Forelimb muscle (tissue), 1 donor: Measurements from ENCODE around the gene SLC25A17. TPM values are rescaled to one million over a fixed set of nuclear protein-coding genes. Genes with fewer than 3 reads are reported as not detected.
"Not testable (repeated sequence)": the region's sequence is repeated elsewhere in the genome, so short reads cannot be mapped to it uniquely, and the experiment has no call there.

Source experiments
- DNase-seq: peaks from one replicate; pipeline ENCODE4 v3.0.0-alpha.2; 2013; ENCODE audit warnings: low read depth
- polyA plus RNA-seq: library from polyadenylated mRNA; unstranded; fragments of 120-200 nt; gene quantifications from one replicate; pipeline ENCODE4 v1.2.1, GENCODE V29; 2013; ENCODE audit not compliant: insufficient read length

SLC25A17 gene
- polyA plus RNA-seq: 20.9 TPM

- DNase-seq: peak; percentile 47
Measured at GRCh38 chr22:40818747-40819598, at the start of gene SLC25A17. Gene SLC25A17, minus strand, starts transcription at chr22:40819346. Its CDS starts 98 bp downstream, at chr22:40819248.

- not testable (repeated sequence) for DNase-seq
Measured at GRCh38 chr22:40868379-40868778, 49.2 kb upstream of the SLC25A17 start.

- no peak for DNase-seq
Measured at GRCh38 chr22:40867109-40867508, 48.0 kb upstream of the SLC25A17 start.

GRCh38 chr22:40862537-40862936 lies 43.4 kb upstream of the SLC25A17 start:
- DNase-seq: no peak

GRCh38 chr22:40862013-40862412 lies 42.9 kb upstream of the SLC25A17 start, which contains the start of gene DNAJB7:
Gene DNAJB7, minus strand, starts transcription at chr22:40862113. Its CDS starts 119 bp downstream, at chr22:40861994.
- DNase-seq: no peak

GRCh38 chr22:40857309-40857855 lies 38.2 kb upstream of the SLC25A17 start:
- no peak for DNase-seq

- peak; percentile 91 for DNase-seq
Measured at GRCh38 chr22:40856513-40857308, 37.6 kb upstream of the SLC25A17 start, which contains the start of the genes ST13 and XPNPEP3. Gene ST13, minus strand, starts transcription at chr22:40856639. Its CDS starts 99 bp downstream, at chr22:40856540. Gene XPNPEP3, plus strand, starts transcription at chr22:40857148. Its CDS starts 34 bp downstream, at chr22:40857182.

- DNase-seq: no peak
Measured at GRCh38 chr22:40855979-40856512, 36.9 kb upstream of the SLC25A17 start.

GRCh38 chr22:40855071-40855978 lies 36.2 kb upstream of the SLC25A17 start:
- no peak for DNase-seq

- no peak for DNase-seq
Measured at GRCh38 chr22:40853961-40854360, 34.8 kb upstream of the SLC25A17 start.

- DNase-seq: no peak
Measured at GRCh38 chr22:40853333-40853732, 34.2 kb upstream of the SLC25A17 start.

GRCh38 chr22:40845816-40846215 lies 26.7 kb upstream of the SLC25A17 start:
- not testable (repeated sequence) for DNase-seq

- no peak for DNase-seq
Measured at GRCh38 chr22:40844951-40845350, 25.8 kb upstream of the SLC25A17 start.

- no peak for DNase-seq
Measured at GRCh38 chr22:40838486-40838885, 19.3 kb upstream of the SLC25A17 start.

- no peak for DNase-seq
Measured at GRCh38 chr22:40834619-40835018, 15.5 kb upstream of the SLC25A17 start.

- DNase-seq: no peak
Measured at GRCh38 chr22:40829131-40829530, 10.0 kb upstream of the SLC25A17 start.

- DNase-seq: no peak
Measured at GRCh38 chr22:40826984-40827741, 8.0 kb upstream of the SLC25A17 start.

GRCh38 chr22:40826292-40826691 lies 7.1 kb upstream of the SLC25A17 start:
- DNase-seq: not testable (repeated sequence)

GRCh38 chr22:40823426-40823825 lies 4.3 kb upstream of the SLC25A17 start:
- DNase-seq: no peak
